CD14-positive monocyte (primary cell): Measurements from ENCODE around the gene MARVELD1. TPM values are rescaled to one million over a fixed set of nuclear protein-coding genes. Genes with fewer than 3 reads are reported as not detected.

ENCODE experiments used
- DNase-seq, 3 donors: peaks; one replicate each; pipeline ENCODE4 v3.0.0-alpha.2; 2011 to 2022
- H2AFZ ChIP-seq: 2 replicates; pipeline ENCODE4 v1.6.0; 2012; ENCODE audit warnings: mild to moderate bottlenecking, low read depth, low read length, inconsistent platforms; ENCODE audit not compliant: insufficient read depth, poor library complexity, severe bottlenecking
- H3K27ac ChIP-seq, 2 donors: 1 replicate in 1 of 2; 2 replicates in 1 of 2; pipeline ENCODE4 v1.5.1; 2012 to 2013; ENCODE audit warnings: low read length in 2 of 2, control low read depth in 1 of 2, inconsistent platforms in 1 of 2, low read depth in 1 of 2, mild to moderate bottlenecking in 1 of 2
- H3K27me3 ChIP-seq, 2 donors: one replicate each; pipeline versions ENCODE4 v1.6.0 to v1.6.1; 2011 to 2013; ENCODE audit warnings: low read length in 2 of 2; ENCODE audit not compliant: control insufficient read depth in 2 of 2, insufficient read depth in 2 of 2
- H3K36me3 ChIP-seq, 2 donors: replicated peaks in 1 of 2; 1 replicate in 1 of 2; 2 replicates in 1 of 2; pipeline versions ENCODE4 v1.5.1 to v1.6.1; 2012 to 2013; ENCODE audit warnings: low read length in 2 of 2, control low read depth in 1 of 2, inconsistent platforms in 1 of 2, mild to moderate bottlenecking in 1 of 2; ENCODE audit not compliant: insufficient read depth in 2 of 2, control insufficient read depth in 1 of 2
- H3K4me1 ChIP-seq, 2 donors: 1 replicate in 1 of 2; 2 replicates in 1 of 2; pipeline versions ENCODE4 v1.5.1 to v1.6.1; 2012 to 2013; ENCODE audit warnings: low read length in 2 of 2, control low read depth in 1 of 2, inconsistent platforms in 1 of 2, mild to moderate bottlenecking in 1 of 2, moderate library complexity in 1 of 2; ENCODE audit not compliant: insufficient read depth in 2 of 2, control insufficient read depth in 1 of 2
- H3K4me2 ChIP-seq: replicated peaks from 2 replicates; pipeline ENCODE3; 2012; ENCODE audit warnings: low read length, moderate library complexity, mild to moderate bottlenecking; ENCODE audit not compliant: poor library complexity, severe bottlenecking; ENCODE audit errors: extremely low read depth
- H3K4me3 ChIP-seq, 3 experiments: fragments of 200-600 bp in 1 of 3; sonication (generic) in 1 of 3; replicated peaks in 1 of 3; 1 replicate in 2 of 3; 2 replicates in 1 of 3; pipeline ENCODE4 v1.5.1; 2011 to 2013; ENCODE audit warnings: low read length in 3 of 3, mild to moderate bottlenecking in 3 of 3, control low read depth in 2 of 3, low read depth in 2 of 3, inconsistent platforms in 1 of 3, moderate library complexity in 1 of 3
- H3K79me2 ChIP-seq: 2 replicates; pipeline ENCODE4 v1.6.0; 2012; ENCODE audit warnings: mild to moderate bottlenecking, control low read depth, inconsistent platforms, low read length, moderate library complexity; ENCODE audit not compliant: insufficient read depth
- H3K9ac ChIP-seq: 2 replicates; pipeline ENCODE4 v1.6.0; 2017; ENCODE audit warnings: low read length, mild to moderate bottlenecking; ENCODE audit not compliant: insufficient read depth, poor library complexity, severe bottlenecking
- H3K9me3 ChIP-seq, 2 donors: replicated peaks in 1 of 2; 1 replicate in 1 of 2; 2 replicates in 1 of 2; pipeline versions ENCODE4 v1.5.1 to v1.6.1; 2012 to 2013; ENCODE audit warnings: low read length in 2 of 2, control low read depth in 1 of 2; ENCODE audit not compliant: control insufficient read depth in 1 of 2, insufficient read depth in 1 of 2
- H4K20me1 ChIP-seq: 2 replicates; pipeline ENCODE4 v1.6.0; 2012; ENCODE audit warnings: mild to moderate bottlenecking, low read length, control low read depth, moderate library complexity; ENCODE audit not compliant: insufficient read depth
- H3K27ac Mint-ChIP-seq, 7 donors: one replicate each; pipeline ENCODE4 v1.8.0; 2020; ENCODE audit warnings: mild to moderate bottlenecking in 7 of 7, mixed read lengths in 7 of 7, moderate library complexity in 6 of 7, inconsistent platforms in 2 of 7
- H3K27me3 Mint-ChIP-seq, 3 donors: one replicate each; pipeline ENCODE4 v1.8.0; 2021 to 2022; ENCODE audit warnings: low read depth in 3 of 3, mild to moderate bottlenecking in 3 of 3, mixed read lengths in 3 of 3, moderate library complexity in 3 of 3, inconsistent platforms in 1 of 3
- H3K36me3 Mint-ChIP-seq, 2 donors: one replicate each; pipeline ENCODE4 v1.8.0; 2020; ENCODE audit warnings: mixed read lengths in 2 of 2, inconsistent platforms in 1 of 2, mild to moderate bottlenecking in 1 of 2
- H3K4me1 Mint-ChIP-seq: one replicate; pipeline ENCODE4 v1.8.0; 2020; ENCODE audit warnings: mild to moderate bottlenecking, mixed read lengths
- H3K4me3 Mint-ChIP-seq, 2 donors: one replicate each; pipeline ENCODE4 v1.8.0; 2020; ENCODE audit warnings: mild to moderate bottlenecking in 2 of 2, mixed read lengths in 2 of 2, moderate library complexity in 1 of 2
- H3K9me3 Mint-ChIP-seq, 7 donors: one replicate each; pipeline ENCODE4 v1.8.0; 2020 to 2022; ENCODE audit warnings: mixed read lengths in 7 of 7, mild to moderate bottlenecking in 6 of 7, moderate library complexity in 6 of 7, inconsistent platforms in 2 of 7
- WGBS: methylation state at CpG from one replicate; pipeline ENCODE4 v1.1.5; 2013; ENCODE audit warnings: missing lambda C conversion rate; ENCODE audit not compliant: insufficient coverage; 5-methylcytosine and 5-hydroxymethylcytosine counted together
- intact Hi-C, 2 donors: fragments of 100-400 bp; cut with micrococcal nuclease; formaldehyde crosslinking; loops; one replicate each; pipeline versions ENCODE4 v1.15.0 to v1.15.1; 2023
- polyA plus RNA-seq, 3 donors: library from polyadenylated mRNA; depleted of rRNA in 1 of 3; unstranded in 2 of 3; stranded (reverse) in 1 of 3; fragments of 300-500 nt in 2 of 3; fragments of >200 nt in 1 of 3; fragmentation: Illumina TruSeq in 2 of 3; gene quantifications; 1 replicate in 2 of 3; 2 replicates in 1 of 3; pipeline ENCODE4 v1.2.3, GENCODE V29; 2012 to 2021
- TF ChIP-seq, protein P1 (sequence below): fragments of 200-600 bp; IDR thresholded peaks from one replicate; pipeline ENCODE4 v1.8.0; 2022; ENCODE audit warnings: antibody characterized with exemption, mild to moderate bottlenecking

MARVELD1 gene
- polyA plus RNA-seq, 3 donors, result 3.7 to 28.0 (median 9.2) TPM

DNA sequence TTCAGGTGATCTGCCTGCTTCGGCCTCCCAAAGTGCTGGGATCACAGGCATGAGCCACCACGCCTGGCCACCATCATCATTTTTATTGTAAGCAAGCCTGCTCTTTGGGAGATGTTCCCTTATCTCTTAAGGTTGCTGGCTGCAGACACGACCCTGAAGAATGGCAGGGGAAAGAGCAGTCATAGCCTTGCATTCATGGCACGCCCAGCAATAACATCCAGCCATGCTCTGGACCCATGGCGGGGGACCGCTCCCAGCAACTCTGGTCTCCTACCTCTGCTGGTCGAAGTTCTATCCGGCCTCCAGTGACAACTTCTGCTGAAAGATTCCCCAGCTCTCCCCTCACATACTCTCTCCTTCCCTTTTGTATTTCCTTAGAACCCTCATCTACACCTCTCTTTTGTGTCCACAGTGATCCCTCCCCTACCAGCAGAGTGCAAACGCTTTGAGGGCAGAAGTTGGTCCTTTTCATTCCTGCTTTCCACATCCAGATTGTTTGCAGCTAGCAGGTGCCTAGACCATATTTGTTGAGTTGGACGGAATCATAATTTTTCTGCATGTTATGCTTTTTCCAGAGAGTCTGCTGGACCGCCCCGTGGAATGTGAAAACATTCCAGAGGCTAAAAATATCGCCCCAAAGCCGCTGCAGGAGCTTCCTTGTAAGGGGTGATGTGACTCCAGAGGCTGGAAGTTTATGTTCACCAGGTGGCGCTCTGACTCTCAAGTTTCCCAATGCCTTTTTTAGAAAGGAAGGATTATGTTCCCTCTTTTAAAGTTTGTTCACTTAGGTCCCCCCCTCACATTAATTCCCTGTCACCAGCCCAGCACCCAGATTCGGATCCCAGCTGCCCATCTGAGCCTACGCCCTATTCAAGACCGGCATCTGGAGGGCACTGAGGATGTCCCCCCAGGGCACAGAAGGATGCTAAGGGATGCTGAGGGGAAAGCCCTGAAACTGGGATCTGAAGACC lies 4.3 kb upstream of the MARVELD1 start:
- H4K20me1 ChIP-seq, result no peaks in the 10 kb centered on the region
- Mint-ChIP-seq H3K27ac (no peak overlapping the region), H3K36me3 (peaks cover 0 to 3% of the 10 kb centered on the region in 2 donors), H3K27me3 (peaks cover 2 to 15% (median 3%) of the 10 kb centered on the region in 3 donors), H3K4me3 (peak overlapping the region in 1 of 2 donors; percentile 57), H3K4me1 (peaks cover 24% of the 10 kb centered on the region), H3K9me3 (peaks cover 0 to 2% (median 0%) of the 10 kb centered on the region in 7 donors)
- WGBS, result 52% methylated on average over 13 of the region's 18 CpGs
- no peak overlapping the region for H2AFZ ChIP-seq
- no peak overlapping the region for H3K4me2 ChIP-seq
- TF ChIP-seq, protein P1, sequence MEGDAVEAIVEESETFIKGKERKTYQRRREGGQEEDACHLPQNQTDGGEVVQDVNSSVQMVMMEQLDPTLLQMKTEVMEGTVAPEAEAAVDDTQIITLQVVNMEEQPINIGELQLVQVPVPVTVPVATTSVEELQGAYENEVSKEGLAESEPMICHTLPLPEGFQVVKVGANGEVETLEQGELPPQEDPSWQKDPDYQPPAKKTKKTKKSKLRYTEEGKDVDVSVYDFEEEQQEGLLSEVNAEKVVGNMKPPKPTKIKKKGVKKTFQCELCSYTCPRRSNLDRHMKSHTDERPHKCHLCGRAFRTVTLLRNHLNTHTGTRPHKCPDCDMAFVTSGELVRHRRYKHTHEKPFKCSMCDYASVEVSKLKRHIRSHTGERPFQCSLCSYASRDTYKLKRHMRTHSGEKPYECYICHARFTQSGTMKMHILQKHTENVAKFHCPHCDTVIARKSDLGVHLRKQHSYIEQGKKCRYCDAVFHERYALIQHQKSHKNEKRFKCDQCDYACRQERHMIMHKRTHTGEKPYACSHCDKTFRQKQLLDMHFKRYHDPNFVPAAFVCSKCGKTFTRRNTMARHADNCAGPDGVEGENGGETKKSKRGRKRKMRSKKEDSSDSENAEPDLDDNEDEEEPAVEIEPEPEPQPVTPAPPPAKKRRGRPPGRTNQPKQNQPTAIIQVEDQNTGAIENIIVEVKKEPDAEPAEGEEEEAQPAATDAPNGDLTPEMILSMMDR, result peak; percentile 78
- no peak overlapping the region for H3K4me3 ChIP-seq
- no peaks in the 10 kb centered on the region for H3K27me3 ChIP-seq
- intact Hi-C loops, result loop anchor here (1.0 to 2.0 kb wide), 2 partner anchors 22 kb away; no protein-coding TSS in a partner anchor
- H3K4me1 ChIP-seq, result peaks cover 23 to 26% of the 10 kb centered on the region in 2 donors
- H3K36me3 ChIP-seq, result no peaks in the 10 kb centered on the region
- H3K9ac ChIP-seq, result no peak overlapping the region
- no peaks in the 10 kb centered on the region for H3K9me3 ChIP-seq
- no peaks in the 10 kb centered on the region for H3K79me2 ChIP-seq
- H3K27ac ChIP-seq, result no peak overlapping the region
- peak; percentile 40 to 66 (median 64) for DNase-seq
